ENCODE measurements around the gene SGK1.

- TF ChIP-seq CTCF (IDR thresholded peaks at IDR 0.05) (no peak), EP300 (IDR thresholded peaks at IDR 0.05) (no peak)
Measured at GRCh38 chr6:134148566-134148965, 169.3 kb downstream of the SGK1 start.
